SKM-1 treated with dmso at 0.1 percent for 144 hours (cell line): ENCODE measurements around the gene PEX1.
"Not testable (repeated sequence)": the region's sequence is repeated elsewhere in the genome, so short reads cannot be mapped to it uniquely, and the experiment has no call there.

Source experiments
- DNase-seq: peaks from one replicate; lab custom pipeline; 2025; ENCODE audit not compliant: unreplicated experiment; lab: John Stamatoyannopoulos, UW

Gene PEX1

GRCh38 chr7:92528188-92528957 is at the start of gene PEX1, which contains the start of gene RBM48:
PEX1 (minus strand) TSS chr7:92528520; CDS start chr7:92528435, 85 bp downstream.
RBM48 (plus strand) TSS chr7:92528795; CDS start chr7:92528814, 19 bp downstream.
- DNase-seq, result peak; percentile 99

DNA sequence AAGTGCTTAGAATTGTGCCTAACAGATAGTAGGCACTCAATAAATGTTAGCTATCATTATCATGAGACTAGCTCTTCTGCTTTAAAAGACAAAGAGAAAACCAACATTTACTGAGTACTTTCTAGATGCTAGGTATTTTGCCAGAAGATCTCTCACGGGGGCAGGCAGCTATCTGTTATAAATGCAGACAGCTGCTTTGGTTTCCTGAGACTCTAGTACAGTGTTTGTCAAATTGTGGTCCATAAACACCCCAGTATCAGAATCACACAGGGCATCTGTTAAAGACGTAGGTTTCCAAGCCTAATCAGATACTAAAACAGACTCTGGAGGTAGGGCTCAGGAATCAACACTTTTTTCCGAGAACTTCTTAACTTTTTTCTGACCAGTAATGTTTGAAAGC is 48.0 kb upstream of the PEX1 start:
- DNase-seq, result no peak

DNA sequence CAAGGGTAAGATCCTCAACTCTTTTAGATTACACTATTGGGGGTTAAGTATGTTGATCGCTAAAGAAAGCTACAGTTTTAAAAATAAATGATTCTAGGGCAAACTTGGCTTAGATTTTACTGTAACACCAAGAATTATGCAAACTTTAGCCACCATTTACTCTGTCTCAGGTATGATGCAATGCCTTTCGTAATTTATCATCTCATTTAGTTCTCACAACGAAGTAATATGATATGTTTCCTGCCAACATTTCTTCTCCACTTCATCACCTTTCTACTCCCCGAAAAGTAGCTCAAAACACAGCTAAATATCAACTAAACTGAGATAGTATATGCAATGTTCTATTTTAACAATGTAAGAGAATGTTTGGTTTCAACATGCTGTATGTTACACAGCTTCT is 40.8 kb upstream of the PEX1 start:
- DNase-seq, result no peak

DNA sequence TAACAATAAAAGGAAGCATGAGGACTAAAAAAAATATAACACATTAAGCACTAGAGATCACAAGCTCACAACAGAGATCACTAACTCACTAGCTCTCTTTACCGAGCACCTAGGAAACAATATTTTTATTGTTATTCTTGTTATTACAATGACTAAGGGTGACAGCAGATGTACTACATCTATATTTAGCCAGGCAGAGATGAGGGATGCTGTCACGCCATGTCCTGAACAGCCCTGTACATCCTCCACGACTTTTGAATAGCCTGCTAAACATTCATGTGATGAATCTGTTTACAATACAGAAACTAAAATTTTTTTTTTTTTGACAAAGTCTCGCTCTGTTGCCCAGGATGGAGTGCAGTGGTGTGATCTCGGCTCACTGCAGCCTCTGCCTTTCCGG is 39.1 kb upstream of the PEX1 start:
- no peak for DNase-seq

- no peak for DNase-seq
Observed at GRCh38 chr7:92563345-92563744, 35.0 kb upstream of the PEX1 start.

DNA sequence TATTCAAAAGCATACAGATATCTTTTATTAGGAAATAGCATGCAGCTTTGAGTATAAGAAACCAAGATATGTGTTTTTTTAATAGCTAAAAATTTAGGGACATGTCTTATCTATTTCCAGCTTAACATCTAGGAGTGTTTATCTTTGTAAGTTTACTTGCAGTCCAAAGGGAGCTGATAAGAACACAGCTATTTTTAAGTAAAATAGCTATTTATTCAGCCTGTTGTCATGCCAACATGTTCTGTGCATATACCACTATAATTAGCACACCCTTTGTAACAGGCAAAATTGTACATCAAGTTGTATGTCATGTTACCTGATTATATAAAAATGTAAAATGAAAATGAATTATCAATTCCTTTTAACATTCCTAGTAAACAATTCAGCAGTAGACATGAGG is 32.3 kb upstream of the PEX1 start:
- no peak for DNase-seq

DNA sequence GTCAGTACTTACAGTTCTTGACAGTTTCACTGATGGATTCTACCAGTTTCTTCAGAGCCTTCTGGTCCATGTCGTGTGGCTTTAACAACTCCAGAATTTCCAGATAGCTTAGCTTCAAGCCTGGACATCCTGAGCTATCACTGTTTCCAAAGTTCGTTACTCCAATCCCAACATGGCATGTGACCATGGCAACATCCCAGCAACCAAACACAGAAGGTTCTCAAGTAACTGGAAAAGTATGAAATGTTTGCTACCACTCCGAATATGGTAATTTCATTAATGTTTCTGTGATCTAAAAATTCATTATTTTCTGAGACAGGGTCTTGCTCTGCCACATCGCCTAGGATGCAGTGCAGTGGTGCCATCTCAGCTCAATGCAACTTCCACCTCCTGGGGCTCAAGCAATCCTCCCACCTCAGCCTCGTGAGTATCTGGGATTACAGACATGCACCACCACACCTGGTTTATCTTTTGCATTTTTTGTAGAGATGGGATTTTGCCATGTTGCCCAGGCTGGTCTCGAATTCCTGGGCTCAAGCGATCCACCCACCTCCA is 29.6 kb upstream of the PEX1 start:
- DNase-seq, result no peak

- no peak for DNase-seq
Observed at GRCh38 chr7:92557249-92557648, 28.9 kb upstream of the PEX1 start.

- DNase-seq, result no peak
Observed at GRCh38 chr7:92550194-92550593, 21.9 kb upstream of the PEX1 start.

- no peak for DNase-seq
Observed at GRCh38 chr7:92547579-92547978, 19.3 kb upstream of the PEX1 start.

DNA sequence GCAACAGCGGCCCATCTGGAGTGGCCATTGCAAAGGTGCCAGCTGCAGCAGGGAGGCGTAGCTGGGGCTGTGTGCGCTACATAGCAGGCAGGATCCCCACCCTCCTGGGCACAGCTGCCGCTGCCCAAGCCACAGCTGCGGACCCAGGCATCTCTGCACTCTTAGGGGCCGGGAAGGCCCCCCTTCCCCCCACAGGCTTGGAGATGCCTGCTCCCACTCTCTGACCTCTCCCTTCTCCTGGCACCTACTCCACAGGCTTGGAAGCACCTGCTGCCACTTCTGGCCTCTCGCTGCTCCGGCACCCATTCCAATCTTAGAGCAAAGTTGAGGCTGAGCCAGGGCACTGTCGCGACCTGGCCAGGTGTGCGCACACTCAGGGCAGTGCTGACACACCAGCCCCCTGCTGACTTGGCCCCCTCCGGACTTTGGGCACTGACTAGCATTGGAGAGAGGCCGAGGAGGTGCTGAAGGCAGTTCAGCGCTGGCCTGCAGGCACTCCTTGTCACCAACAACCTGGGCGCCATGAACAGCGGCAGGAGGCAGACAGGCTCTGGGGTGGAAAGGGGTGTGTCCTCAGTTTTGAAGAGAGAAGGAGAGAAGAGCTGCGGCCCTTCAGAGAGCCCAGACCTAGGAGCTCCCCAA is 18.7 kb upstream of the PEX1 start:
- DNase-seq, result no peak

GRCh38 chr7:92545116-92545515 is 16.8 kb upstream of the PEX1 start:
- DNase-seq, result not testable (repeated sequence)

DNA sequence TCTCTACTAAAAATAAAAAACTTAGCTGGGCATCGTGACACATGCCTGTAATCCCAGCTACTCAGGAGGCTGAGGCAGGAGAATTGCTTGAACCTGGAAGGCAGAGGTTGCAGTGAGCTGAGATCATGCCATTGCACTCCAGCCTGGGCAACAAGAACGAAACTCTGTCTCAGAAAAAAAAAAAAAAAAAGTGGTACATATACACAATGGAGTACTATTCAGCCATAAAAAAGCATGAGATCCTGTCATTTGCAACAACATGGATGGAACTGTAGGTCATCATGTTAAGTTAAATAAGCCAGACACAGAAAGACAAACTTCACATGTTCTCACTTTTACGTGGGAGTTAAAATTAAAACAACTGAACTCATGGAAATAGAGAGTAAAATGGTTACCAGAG is 15.2 kb upstream of the PEX1 start:
- DNase-seq, result not testable (repeated sequence)

DNA sequence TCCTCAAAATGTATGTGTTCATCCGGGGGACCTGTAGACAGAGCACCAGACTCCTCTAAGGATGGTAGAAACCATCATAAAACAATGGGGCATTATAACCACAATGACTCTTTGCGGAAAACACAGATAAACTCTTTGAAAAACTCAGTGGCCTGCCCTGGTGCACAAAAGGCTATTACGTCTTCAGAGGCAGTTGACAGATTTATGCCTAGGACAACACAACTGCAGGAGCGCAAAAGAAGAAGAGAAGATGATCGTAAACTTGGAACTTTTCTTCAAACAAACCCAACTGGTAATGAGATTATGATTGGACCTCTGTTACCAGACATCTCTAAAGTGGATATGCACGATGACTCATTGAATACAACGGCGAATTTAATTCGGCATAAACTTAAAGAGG is 6.3 kb upstream of the PEX1 start:
- no peak for DNase-seq

- no peak for DNase-seq
Observed at GRCh38 chr7:92528958-92529264, 591 bp upstream of the PEX1 start.

GRCh38 chr7:92527300-92528187 is 776 bp downstream of the PEX1 start:
- peak; percentile 40 for DNase-seq

GRCh38 chr7:92523110-92523509 is 5.2 kb downstream of the PEX1 start:
- DNase-seq, result no peak

- DNase-seq, result no peak
Observed at GRCh38 chr7:92520024-92520423, 8.3 kb downstream of the PEX1 start.

GRCh38 chr7:92517631-92518030 is 10.7 kb downstream of the PEX1 start:
- no peak for DNase-seq

DNA sequence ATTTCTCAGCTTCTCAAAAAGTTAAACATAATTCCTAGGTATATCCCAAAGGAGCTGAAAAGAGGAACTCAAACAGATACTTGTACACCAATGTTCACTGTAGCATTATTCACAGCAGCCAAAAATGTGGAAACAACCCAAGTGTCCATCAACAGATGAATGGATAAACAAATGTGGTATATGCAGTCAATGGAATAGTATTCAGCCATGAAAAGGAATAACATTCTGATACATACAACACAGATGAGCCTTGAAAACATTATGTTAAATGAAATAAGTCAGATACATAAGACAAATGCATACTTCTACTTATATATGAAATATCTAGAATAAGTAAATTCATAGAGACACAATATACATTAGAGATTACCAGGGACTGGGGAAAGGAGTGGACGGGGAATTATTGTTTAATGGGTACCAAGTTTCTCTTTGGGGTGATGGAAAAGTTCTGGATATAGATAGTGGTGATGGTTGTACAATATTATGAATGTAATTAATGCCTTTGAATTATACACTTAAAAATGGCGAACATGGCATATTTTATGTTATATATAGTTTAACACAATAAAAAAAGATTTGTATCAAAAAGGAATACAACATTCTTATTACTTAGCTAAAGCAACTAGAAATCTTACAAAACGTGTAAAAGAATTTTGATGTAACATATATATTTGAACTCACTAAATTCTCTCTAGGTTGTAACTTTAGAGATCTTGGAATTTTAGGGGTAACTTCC is 15.0 kb downstream of the PEX1 start:
- no peak for DNase-seq

DNA sequence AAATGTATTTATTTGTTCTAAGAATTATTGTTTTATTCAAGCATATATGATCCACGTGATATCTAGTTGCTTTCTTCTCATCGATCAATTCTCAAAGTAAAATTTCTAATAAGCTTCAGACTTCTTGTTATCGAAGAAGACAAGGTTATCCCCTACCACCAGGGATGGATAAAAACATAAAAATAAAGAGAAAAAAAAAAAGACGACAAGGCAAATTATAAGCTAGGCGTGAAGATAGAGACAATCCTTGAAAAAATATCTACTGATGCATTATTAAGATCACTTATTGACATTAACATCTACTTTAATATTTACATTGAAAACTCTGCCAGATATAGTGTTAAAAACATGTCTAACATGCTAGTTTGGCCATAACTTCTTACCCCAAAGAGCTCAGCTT is 19.4 kb downstream of the PEX1 start:
- no peak for DNase-seq
